Bone marrow (tissue), 2 donors: ENCODE results near the gene TNRC6B.
"Not testable (repeated sequence)": the region's sequence is repeated elsewhere in the genome, so short reads cannot be mapped to it uniquely, and the experiment has no call there.

ENCODE experiments used
- DNase-seq, 2 donors: peaks; one replicate each; lab custom pipeline; 2025; lab: John Stamatoyannopoulos, UW

The TNRC6B gene

GRCh38 chr22:40212121-40212520, 34.4 kb downstream of the TNRC6B start:
- DNase-seq: no peak

DNA sequence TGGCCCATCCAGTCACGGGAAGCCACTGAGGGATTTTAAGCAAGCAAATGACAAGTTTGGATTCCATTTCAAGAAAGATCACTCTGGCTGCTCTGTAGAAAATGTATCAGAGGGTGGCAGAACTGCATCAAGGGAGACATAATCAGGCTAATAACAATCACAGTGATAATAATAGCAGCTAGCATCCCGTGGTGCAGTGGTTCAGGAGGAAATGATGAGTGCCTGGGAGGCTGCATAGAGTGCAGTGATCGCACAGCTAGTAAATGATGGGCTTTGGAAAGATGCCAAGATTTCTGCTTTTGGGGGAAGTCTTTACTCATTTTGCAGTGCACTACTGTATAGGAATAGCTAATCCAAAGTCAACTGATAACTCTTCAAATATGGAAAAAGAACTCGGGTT, 35.8 kb downstream of the TNRC6B start:
- peak in 1 of 2 donors; percentile 26 for DNase-seq

GRCh38 chr22:40215266-40215665, 37.5 kb downstream of the TNRC6B start:
- peak in 1 of 2 donors; percentile 66 for DNase-seq

DNA sequence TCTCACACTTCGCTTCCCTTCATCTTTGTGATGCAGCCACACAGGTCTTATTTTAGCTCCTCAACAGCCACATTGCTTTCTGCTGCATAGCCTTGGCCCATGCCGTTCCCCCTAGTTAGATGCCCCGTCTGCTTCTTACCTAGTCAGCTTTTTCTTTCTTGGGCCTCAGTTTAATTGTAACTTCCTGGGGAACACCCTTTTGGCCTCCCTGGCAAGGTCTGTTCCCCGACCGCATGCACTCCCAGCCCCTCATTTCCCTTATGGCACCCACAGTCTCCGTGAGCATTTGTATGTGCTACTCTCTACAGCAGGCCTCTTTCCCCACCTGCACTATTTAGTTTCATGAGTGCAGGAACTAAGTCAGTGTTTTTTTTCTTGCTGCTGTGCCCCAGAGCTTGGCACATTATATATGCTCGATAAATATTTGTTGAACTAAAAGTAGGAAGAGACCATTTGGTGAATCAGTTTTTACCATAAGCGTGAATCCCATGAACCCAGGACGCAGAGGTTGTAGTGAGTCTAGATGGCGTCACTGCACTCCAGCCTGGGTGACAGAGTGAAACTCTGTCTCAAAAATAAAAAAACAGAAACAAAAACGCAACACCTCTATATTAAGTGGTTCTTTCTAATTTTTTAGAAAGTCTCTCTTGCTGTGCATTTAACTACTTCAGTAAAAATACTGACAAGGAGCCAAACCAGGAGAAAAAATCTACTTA, 38.5 kb downstream of the TNRC6B start:
- no peak for DNase-seq

GRCh38 chr22:40218152-40218551, 40.4 kb downstream of the TNRC6B start:
- DNase-seq: no peak

GRCh38 chr22:40218723-40219294, 41.1 kb downstream of the TNRC6B start:
- no peak for DNase-seq

- DNase-seq: no peak
Observed at GRCh38 chr22:40220316-40221054, 42.8 kb downstream of the TNRC6B start.

- DNase-seq: no peak
Observed at GRCh38 chr22:40221055-40221414, 43.3 kb downstream of the TNRC6B start.

GRCh38 chr22:40222979-40223378, 45.3 kb downstream of the TNRC6B start:
- DNase-seq: not testable (repeated sequence)

GRCh38 chr22:40224702-40225101, 47.0 kb downstream of the TNRC6B start:
- DNase-seq: no peak

DNA sequence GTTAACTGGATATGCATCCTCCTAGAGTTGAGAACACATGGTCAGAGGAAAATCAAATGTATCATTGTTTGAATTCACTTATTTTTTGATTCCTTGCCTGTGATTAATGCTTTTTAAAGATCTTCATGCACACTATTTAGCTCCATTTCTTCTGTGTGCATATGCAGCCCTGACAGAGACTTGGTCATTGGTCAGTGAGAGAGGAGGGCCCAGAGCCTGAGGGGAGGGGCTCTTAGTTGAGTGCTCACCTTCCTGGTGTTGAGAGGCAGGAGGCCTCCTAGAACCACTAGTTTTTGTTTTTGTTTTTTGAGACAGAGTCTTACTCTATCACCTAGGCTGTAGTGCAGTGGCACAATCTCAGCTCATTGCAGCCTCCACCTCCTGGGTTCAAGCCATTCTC, 48.9 kb downstream of the TNRC6B start:
- no peak for DNase-seq

DNA sequence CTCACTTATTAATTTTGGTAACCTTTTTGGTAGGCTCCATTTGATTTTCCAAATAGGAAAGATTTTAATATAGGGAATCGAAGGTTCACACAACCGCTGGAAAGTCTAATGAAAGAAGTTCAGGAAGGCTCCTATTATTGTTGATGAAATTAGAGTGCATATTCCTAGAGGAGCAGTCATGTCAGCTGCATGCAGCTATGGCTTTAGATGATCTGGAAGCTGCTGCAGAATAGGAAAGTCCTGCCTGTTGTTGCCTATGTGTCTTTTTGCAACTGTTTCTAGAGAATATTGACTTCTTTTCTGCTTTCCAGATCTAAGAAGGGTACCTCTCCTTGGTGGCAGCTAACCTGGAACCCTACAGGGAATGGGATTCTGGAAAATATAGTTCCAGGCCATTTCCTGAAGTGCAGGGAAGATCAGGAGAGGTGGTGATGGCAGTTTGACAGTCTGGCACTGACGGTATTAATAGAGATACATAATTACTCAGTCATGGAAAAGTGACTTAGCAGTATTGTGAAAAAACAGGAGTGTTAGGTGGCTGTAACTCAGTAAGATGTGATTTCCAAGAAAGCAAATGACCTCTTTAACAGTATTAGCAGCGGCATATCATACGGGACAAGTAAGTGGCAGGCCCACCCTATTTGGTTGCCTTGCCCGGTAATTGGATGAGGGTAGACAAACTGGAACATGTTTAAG, 54.0 kb downstream of the TNRC6B start:
- no peak for DNase-seq

DNA sequence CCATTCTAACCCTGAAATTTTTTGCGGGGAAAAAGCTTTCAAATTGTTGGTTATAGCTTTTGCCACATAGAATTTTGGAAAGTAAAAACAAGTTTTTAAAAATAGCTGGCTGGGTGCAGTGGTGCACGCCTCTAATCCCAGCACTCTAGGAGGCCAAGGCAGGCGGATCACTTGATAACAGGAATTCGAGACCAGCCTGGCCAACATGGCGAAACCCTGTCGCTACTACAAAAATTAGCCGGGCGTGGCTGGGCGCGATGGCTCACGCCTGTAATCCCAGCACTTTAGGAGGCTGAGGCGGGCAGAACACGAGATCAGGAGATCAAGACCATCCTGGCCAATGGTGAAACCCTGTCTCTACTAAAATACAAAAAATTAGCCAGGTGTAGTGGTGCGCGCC, 54.9 kb downstream of the TNRC6B start:
- DNase-seq: no peak

DNA sequence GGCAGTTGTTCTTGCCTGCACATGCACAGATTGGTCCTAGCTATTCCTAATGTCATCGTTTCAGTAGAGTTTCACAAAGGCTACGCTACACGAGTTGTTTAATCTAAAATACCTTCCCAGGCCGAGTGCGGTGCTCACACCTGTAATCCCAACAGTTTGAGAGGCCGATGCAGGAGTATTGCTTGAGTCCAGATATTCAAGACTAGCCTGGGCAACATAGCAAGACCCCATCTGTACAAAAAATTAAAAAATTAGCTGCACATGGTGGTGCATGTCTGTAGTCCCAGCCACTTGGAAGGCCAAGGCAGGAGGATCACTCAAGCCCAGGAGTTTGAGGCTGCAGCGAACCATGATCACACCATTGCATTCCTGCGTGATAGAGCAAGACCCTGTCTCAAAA, 56.2 kb downstream of the TNRC6B start:
- no peak for DNase-seq

DNA sequence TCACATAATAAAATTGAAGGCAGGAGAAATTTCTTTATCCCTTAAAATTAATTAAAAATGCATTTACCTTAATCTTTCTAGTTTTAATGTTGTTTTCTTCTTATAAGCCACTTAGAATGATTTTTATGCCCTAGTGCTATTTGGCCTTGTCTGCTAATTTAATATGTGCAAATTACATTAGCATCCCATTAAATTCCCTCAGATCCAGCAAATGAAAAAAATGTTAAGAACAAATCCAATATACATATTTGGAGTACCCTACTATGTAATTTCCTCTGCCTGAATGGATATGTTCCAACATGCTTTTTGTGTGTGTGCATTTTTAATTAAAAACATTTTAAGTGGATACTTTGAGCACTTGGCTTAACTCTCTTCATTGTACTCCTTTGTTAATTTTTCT, 56.9 kb downstream of the TNRC6B start:
- no peak for DNase-seq

DNA sequence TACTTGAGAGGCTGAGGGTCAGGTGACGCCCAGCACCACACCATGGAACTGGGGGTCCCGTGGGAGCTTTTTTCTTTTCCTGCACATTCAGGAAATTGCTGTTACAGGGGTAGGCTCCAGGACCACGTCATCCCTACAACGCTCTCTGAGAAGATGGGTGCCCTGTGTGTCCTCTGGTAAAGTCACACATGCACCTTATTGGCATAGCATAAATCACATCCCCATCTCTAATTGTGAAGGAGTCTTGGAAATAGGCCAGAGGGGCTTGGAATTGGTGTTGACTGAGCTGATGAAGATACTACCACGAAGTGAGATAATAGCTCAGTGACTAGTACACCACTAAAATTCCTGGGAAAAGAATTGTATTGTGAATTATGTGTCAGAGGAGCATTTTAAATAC, 57.6 kb downstream of the TNRC6B start:
- no peak for DNase-seq

GRCh38 chr22:40236131-40236665, 58.5 kb downstream of the TNRC6B start:
- DNase-seq: no peak

DNA sequence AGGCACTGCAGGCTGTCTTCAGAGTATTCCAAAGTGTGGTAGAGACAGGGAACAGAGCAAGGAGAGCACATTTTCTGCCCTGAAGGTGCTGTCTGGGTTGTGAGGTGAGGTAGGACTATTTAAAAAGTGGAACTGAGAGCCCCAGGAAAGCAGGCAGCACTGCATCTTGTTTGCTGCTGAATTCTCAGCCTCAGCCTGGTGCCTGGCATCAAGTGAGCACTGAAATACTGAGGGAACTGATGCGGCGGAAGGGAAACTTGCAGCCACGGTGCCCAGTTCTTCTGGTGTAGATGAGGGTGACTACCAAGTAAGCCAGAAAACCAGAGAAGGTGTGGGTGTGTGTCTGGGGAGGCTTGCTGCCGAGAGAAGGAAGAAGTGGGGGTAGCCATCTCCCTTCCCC, 59.5 kb downstream of the TNRC6B start:
- no peak for DNase-seq

GRCh38 chr22:40237788-40238424, 60.2 kb downstream of the TNRC6B start:
- DNase-seq: no peak

GRCh38 chr22:40238425-40239344, 61.0 kb downstream of the TNRC6B start:
- no peak for DNase-seq

GRCh38 chr22:40239345-40239683, 61.6 kb downstream of the TNRC6B start:
- no peak for DNase-seq
